ENCODE measurements around the gene ANKRD11.

- TF ChIP-seq POLR2A (IDR thresholded peaks at IDR 0.05) = no peak
- TF ChIP-seq CTCF (IDR thresholded peaks at IDR 0.05) = no peak
- no peak for TF ChIP-seq POLR2AphosphoS5 (IDR thresholded peaks at IDR 0.05)
Measured at GRCh38 chr16:89230255-89230654, 260.1 kb downstream of the ANKRD11 start.
